GM21825 (cell line): Measurements from ENCODE around the gene FAM181B.
"Not testable (repeated sequence)": the region's sequence is repeated elsewhere in the genome, so short reads cannot be mapped to it uniquely, and the experiment has no call there.

Experiments used
- ATAC-seq: cut with Tn5 transposase; IDR thresholded peaks from one replicate; pipeline ENCODE4 v1.9.1; 2021; ENCODE audit warnings: mild to moderate bottlenecking, moderate library complexity; ENCODE audit not compliant: unreplicated experiment

Gene FAM181B

DNA sequence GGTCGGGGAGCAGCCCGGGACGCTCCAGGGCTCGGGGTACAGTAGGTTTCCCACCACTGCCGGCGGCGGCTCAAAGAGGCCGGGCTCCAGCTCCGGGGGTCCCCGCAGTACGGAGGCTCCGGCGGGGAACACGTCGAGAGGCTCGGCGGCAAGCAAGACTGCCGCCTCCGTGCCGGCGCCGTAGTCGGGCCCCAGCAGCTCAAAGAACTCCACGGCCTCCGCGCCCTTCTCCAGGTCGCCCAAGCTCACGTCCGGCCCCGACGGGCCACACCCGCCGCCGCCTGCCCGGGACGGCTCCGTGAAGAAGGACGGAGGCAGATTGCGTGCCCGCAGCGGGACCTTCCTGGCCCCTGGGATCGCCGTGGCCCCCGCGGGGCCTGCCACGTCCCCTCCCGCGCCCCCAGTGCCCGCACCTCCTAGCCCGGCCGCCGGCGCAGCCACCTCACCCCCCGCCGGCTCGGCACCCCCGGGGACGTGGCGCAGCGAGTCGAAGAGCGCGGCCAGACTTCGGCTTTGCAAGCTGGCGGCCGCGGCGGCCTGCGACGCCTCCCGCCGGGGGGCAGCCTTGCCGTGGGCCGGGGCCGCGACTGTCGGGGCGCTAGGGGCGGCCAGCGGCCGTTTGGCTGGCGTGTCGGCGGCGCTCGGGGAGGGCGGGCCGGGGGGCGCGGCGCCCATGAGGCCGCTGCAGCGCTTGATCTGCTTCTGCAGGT is 775 bp downstream of the FAM181B start:
- no peak for ATAC-seq

DNA sequence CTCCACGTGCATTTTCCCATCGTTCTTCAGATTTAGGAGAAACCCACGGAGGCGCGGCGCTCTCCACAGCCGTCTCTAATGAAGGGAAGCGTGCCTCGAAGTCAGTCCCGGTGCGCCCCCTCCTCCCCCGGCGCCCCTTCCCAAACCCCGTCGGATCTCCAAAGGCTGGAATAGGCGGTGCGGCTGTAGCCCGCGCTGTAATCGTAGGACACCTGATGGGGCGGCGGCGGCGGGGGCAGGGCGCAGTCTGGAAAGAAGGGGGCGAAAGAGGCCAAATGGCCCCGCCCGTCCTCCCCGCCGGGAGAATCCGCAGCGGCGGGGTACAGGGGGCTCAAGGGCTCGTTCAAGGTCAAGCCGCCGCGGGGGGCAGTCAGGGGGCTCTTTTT is 1.3 kb downstream of the FAM181B start:
- ATAC-seq, result no peak

DNA sequence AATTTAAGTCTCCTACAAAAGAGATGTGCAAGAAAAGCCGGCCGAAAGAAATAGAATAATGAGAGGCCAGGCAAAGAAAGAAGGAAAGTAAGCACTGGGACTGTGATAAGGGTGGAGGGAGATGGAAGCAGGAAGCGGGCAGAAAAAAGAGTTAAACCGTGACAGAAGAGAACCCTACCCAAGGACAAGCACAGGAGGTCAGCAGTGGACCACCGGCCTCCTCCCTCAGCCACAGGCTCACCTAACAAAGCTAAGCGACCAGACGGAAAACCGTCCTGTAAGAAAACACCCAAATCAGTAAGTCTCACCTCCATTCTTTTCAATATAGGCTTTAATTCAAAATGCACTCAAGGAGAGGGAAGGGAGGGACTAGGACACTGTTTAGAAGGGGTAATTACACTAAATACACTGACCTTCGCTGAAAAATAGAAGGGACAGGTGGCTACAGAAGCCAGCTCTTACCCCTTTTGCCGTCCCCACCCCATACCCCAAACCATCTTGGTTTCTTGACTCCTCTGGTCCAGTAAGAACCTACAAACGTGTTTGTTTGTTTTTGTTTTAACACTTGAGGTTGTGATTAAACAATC is 1.9 kb downstream of the FAM181B start:
- no peak for ATAC-seq

DNA sequence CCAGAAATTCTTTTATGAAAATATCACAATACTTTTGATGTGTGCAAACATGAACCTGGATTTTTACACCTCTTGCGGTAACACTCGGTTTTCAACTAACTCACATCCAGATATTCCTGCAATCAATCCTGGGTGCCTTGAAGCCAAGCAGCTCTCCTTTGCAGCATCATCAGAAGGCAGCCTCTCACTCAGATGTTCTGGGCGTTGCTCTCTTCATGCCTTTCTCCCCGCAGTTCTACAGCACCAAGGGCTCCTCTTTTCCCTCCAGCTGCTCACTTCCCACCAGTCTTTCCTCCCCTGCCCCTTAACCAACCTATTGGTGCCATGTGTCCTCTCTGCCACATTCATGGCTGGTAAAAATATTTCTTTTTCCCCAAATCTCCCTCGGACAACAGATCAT is 2.9 kb downstream of the FAM181B start:
- no peak for ATAC-seq

DNA sequence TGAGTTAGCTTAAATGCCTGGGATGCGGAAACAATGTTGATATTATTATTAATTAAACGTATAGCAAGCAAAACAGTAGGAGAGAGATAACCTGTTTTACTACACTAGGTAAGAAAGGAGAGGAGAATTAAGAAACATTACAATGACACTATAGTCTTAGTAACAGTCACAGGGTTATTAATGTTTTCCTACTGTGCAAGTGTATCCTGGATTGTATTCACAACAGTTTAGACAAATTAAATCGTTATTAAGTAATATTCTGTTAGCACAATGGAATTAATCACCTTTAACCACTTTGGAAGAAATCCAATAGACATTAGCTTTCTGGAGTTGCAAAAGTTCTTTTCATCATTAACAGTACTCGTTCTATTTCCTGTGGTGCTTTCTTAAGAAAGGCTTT is 3.4 kb downstream of the FAM181B start:
- no peak for ATAC-seq

DNA sequence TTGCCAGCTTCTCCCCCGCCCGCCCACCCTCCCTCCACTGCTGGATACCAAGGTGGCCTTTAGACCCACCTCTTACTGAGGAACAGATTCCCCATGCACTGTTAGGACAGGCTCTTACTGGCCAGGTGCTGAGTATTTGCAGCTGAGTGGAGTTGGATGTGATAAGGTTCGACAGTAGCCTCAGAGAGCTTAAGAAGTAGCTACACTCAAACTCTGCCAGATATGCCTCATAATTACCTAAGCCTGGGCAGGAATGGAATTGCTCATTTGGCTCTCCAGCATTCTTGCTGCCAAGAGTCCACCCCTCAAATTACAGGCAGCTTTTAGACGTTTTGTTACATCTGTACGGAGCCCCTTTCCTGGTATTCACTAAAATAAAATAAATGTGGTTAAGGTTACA is 9.6 kb downstream of the FAM181B start:
- ATAC-seq, result no peak

DNA sequence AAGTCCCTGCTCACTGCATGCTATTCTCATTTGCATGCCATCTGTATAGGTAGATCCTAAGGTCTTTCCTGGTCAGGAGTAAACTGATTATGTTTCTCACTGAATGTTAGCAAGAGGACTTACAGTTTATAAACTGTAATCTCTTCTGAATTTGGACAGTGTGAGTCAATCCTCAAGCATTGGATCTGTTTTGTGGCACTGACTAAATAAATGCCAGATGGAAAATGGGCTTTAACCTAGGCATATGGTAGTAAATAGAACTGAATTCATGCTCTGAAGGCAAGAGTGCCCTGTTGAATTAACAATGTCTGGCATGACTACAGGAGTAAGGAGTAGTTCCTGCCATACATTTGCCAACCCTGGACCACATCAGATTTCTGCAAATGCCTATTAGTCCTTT is 11.4 kb downstream of the FAM181B start:
- ATAC-seq, result no peak

DNA sequence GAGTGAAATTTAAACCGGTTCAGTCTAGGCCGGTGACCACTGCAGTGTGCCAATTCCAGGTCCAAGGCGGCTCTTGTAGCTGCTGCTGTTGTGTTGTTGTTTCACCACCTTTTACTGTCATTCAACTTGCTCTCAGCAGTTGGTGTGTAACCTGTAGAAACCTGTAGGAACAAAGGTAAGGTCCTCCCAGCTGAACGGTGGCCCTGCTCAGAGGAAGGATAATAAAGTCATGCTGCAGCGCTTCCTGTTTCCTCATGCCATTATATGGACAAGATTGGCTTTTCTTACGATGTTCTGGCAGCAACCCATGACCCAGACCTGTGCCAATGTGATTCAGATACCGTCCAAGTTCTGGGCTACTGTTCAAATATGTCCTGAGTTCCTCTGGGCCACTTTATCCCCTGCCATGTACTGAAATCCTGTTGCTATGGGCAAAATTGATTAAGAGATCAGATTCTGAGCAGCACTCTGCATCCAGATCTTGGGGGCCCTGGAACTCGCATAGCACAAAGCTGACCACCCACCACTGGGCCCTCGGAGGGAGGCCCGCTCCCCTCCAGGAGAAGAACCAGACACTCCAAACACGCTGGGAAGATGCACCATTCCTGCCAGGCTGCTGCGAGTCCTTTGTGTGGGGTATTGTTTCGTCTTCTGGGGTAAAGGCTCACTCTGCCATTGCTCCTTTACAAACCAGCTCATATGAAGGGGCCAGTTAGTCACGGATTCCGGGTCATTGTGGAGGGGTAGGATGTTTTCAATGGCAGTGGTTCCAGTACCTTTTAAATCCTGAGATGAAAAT is 13.2 kb downstream of the FAM181B start:
- no peak for ATAC-seq

DNA sequence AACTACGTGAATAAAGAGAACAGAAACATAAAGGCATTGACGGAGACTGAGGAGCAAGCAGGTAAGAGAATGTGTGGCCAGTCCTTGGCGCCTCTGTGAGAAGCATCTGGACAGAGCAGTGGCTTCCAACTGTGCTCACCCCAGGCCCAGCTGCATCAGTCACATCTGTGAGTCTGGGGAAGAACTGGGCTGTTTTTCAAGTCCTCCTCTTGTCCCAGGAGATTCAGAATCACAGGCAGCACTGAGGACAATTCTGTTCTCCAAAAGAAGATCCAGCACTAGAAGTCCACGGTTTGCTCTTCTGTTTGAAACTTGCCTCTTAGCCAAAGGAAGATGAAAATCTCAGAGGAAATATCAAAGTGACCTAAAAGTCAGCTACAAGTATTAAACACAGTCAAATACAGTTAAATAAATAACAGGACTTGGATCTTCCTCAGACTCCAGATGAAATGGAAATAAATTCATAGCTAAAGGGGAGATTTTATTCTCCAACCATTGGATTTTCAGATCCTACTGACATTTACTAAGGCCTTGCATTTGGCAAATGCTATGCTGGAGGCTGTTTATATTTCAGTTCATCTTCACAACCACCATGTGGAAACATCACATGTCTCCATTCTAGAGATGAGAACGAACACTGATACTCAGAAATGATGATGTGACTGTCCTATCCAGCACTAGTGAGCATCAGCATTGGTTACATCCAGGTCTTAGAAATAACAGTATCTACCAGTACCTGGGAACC is 14.1 kb downstream of the FAM181B start:
- no peak for ATAC-seq

DNA sequence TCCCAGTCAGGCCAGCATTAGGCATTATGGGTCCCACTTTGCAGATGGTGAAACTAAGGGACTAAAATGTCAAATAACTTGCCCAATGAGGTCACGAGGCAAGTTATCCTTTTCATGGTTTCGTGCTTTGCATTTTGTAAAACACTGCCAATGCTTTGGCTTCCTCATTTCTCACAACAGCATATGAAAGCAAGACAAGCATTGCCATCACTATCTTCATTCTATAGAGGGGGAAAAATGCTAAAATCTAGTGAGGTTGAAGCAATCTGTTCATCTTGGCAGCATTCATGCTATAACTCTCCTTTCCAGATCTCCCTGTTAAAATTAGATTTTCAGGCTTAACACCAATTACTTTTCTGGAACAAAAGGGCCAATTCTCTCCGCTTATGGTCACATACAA is 14.8 kb downstream of the FAM181B start:
- ATAC-seq, result no peak

DNA sequence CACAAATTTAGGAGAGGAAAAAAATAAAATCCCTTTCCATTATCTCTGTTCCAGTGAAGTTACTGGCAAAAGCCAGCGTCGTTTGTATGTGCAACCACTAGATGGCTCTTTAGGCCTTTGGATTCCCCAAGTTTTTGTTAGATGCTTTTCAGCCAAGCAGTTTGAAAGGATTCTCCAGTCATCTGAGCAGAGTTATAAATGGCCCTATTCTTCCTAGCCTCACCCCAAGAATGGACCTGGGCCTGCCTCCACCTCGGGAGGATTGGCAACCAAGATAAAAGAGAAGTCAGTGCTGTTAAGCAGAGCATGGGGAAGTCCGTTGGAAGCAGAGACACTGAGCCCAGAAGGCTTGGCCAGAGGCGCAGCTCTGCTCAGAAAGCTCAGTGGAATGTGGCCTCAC is 15.4 kb downstream of the FAM181B start:
- ATAC-seq, result no peak

DNA sequence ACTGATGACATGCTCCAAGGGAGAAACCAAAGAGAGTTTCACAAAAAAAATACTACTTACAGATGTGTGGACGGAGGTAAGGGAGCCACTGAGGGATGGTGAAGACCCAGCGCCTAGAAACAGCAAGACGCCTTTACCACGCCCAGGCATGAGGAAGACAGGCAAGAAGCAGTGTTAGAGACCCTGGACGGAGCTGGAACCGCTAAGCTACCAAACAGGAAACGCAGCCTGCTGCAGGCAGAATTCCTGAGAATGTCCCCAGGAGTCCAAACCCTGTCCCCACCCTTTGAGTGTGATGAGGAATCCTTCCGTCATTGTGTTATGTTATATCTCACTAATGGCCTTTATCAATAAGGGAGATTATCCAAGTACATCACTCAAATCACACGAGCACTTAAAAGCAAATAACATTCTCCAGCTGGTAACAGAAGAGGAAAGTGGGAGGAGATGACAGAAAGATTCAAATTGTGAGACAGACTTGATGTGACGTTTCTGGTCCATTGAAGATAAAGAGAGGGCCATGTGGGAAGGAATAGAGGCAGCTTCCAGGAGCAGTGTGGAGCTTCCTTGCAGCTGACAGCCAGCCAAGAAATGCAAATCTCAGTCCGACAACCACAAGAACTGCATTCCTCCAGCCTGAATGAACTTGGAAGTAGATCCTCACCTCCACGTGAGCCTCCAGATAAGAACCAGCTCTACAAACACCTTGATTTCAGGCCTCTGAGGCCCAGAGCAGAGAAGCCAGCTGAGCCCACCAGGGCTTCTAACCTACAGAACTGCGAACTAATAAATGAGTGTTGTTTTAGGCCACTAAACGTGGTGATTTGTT is 19.1 kb downstream of the FAM181B start:
- no peak for ATAC-seq

DNA sequence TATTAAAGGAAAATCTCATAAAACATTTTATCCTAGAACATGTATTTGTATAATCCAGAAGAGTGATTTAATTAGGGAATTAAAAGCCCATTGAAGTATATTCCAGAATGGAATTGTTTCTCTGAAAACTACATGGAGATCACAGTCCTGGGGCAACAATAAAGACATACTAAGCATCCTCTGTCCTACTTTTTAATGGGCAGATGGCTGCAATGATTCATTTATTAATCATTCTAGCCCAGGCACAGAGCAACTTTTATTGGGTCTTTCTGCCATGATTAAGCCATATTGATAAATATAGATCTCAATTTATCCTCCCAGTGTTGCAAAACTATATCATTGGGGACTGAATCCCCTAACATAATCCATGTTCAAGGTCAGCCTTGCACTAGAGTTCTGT is 22.0 kb downstream of the FAM181B start:
- no peak for ATAC-seq

DNA sequence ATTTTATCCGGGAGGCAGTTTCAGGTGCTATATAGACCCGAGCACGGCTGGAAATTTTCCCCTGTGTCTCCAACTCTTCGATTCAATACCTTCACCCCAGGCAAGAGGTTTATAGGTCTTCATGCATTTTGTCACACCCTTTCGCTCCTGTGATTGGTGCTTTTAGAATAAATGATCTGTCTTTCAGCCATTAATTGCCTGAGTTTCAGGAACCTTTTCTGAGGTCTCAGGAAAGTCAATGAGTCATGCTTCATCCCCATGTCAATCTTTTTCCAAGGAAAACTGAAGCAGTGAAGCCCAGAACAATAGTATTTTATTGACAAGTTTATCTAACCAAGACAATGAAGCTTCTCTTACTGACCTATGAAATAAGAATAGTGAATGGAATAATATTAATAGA is 29.9 kb downstream of the FAM181B start:
- ATAC-seq, result no peak

DNA sequence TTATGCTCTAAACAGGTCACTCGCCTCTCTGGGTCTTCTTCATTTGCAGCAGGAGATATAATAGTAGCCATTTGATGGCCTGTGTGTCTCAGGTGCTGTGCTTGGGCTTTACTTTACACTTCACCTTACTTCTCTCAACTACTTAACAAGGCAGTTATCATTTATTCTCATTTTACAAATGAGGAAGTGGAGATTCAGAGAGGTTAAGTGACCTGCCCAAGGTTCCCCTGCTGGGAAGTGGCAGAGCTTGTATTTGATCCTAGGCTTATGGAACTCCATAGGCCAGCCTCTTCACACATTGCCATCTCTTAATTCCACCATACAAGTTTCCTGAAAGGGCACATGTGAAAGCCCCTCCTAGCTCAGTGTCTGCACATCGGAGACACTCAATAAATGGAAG is 30.4 kb downstream of the FAM181B start:
- no peak for ATAC-seq

DNA sequence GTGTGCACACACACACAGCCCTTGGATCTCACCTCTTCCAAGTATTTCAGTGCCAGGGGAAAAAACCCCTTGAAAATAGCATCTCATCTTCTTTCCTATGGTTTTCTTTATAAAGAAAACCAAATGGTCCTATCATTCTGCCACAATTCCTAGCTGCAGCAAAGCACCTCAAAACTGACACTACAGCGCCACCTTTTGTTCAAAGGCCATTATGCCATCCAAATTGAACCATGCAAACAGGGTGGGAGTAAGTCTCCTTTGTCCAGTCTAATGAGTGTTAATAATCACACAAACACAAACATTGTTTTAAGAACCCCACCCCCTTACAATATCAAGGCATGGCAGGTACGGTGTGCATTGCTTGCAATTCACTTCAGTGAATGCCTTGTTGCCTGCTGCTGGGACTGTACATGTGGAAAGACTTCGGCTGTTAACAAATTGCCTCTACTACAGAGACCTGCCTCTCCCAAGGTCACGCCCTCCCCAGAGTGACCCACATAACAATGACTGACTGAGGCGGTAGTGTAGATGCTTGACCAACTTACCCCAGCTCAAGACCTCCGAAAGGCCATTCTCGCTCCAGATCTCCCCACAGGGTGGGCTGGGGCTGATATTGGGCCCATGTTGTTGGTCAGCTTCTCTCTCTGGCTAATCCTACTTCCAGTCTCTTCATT is 31.7 kb downstream of the FAM181B start:
- no peak for ATAC-seq

DNA sequence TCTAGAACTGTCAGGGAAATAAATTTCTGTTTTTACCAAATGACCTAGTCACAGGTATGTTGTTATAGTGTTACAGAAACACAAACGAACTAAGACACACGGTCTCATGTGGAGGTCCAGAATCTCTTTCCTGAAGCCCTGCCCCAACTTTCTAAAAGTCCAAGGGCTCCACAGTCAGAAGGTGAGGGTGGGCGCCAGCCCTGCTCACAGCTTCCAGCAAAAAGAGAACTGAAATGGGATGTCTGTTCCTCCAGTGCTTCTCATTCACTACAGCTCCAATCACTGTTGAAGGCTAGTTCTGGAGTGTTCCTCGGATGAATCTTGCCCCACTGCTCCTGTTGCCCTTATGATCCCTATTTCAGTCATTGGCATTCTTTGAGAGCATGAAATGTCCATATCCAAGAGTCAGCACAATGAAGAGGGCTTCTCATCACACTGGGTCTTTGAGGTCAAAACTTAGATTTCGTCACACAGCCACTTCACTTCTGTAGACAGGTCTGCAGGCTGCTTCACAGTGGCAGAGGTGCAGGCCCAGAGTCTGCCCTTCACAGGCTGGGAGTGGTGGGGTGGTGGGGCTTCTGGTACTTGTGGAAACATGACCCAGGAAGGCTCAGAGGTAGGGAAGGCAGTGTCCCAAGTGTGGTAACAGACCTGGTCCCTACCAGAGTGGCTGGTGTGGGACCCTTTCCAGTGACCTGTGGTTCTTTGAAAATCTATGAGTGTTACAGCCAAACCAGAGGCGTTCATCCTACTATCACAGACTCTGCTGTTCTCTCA is 34.9 kb downstream of the FAM181B start:
- no peak for ATAC-seq

DNA sequence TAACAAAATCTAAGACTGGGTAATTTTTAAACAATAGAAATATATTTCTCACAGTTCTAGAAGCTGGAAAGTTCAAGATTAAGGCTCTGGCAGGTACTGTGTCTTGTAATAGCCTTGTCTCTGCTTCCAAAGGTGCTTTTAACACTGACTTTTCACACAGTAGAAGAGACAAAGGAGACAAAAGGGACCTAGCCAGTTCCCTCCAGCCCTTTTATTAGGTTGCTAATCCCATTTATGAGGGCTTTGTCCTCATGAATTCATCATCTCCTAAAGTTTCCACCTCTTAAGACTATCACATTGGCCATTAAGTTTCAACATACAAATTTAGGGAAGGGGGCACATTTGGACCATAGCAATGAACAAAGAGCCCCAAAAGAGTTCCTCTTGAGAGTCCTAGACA is 40.7 kb downstream of the FAM181B start:
- ATAC-seq, result no peak

DNA sequence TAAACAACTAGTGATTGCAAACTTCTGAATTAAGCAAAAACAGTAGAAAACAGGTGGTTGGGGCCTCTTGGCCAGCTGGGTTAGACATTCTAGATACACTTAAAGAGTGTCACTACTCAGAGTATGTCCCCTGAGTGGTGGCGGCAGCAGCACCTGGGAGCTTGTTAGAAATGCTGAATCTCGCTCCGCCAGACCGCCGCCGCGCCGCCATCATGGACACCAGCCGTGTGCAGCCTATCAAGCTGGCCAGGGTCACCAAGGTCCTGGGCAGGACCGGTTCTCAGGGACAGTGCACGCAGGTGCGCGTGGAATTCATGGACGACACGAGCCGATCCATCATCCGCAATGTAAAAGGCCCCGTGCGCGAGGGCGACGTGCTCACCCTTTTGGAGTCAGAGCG is 44.3 kb downstream of the FAM181B start:
- not testable (repeated sequence) for ATAC-seq
